Astrocyte of the spinal cord (primary cell): ENCODE results near the gene CEBPZ.

Experiments
- DNase-seq: peaks from one replicate; pipeline ENCODE4 v3.0.0; 2011; ENCODE audit warnings: low read depth, low spot score
- H3K4me3 ChIP-seq: 2 replicates; pipeline ENCODE4 v1.5.1; 2011; ENCODE audit warnings: low read depth, mild to moderate bottlenecking, low read length, moderate library complexity
- in situ Hi-C: cut with HindIII; loops from 2 replicates; pipeline ENCODE4 v1.10.0; 2017; ENCODE audit warnings: low sequenced_read_pairs
- TF ChIP-seq, protein P1 (sequence below): IDR thresholded peaks from 2 replicates; pipeline ENCODE4 v1.5.1; 2012; ENCODE audit warnings: low read depth, mild to moderate bottlenecking, low read length, inconsistent platforms

The CEBPZ gene, protein sequence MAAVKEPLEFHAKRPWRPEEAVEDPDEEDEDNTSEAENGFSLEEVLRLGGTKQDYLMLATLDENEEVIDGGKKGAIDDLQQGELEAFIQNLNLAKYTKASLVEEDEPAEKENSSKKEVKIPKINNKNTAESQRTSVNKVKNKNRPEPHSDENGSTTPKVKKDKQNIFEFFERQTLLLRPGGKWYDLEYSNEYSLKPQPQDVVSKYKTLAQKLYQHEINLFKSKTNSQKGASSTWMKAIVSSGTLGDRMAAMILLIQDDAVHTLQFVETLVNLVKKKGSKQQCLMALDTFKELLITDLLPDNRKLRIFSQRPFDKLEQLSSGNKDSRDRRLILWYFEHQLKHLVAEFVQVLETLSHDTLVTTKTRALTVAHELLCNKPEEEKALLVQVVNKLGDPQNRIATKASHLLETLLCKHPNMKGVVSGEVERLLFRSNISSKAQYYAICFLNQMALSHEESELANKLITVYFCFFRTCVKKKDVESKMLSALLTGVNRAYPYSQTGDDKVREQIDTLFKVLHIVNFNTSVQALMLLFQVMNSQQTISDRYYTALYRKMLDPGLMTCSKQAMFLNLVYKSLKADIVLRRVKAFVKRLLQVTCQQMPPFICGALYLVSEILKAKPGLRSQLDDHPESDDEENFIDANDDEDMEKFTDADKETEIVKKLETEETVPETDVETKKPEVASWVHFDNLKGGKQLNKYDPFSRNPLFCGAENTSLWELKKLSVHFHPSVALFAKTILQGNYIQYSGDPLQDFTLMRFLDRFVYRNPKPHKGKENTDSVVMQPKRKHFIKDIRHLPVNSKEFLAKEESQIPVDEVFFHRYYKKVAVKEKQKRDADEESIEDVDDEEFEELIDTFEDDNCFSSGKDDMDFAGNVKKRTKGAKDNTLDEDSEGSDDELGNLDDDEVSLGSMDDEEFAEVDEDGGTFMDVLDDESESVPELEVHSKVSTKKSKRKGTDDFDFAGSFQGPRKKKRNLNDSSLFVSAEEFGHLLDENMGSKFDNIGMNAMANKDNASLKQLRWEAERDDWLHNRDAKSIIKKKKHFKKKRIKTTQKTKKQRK

DNA sequence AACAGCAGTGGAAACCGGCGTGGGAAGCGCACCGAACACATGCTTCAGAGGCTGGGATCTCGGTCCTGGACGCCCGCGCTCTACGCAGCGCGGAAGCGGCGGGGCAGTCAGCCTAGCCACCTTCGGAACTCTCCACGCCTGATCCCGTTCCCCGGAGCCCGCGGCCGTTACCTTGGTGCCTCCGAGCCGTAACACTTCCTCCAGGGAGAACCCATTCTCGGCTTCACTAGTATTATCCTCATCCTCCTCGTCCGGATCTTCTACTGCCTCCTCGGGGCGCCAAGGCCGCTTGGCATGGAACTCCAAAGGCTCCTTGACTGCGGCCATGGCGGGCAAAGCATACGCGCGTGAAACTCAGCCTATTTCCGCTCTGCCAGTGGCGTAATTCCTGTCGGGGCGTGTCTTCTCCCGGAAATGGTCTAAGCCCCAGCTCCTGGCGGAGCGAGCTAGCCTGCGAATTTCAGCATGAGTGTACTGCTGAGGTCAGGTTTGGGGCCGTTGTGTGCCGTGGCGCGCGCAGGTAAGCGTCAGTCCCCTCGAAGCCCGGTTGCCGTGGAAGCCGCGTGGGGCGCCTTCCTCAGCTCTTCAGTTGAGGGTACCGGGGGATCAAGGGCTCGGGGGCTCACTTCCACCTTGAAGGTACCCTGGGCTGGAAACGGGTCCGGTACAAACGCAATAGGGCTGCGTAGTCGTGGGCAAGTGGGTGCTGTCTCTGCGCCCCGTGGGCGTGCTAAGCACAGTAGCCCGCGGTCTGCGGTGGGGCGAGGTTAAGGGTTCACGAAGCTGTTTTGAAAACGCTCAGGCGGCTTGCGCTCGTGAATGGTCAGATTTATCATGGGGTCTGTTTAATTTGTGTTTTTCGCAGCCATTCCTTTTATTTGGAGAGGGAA is at the start of gene CEBPZ, which contains the start of gene NDUFAF7:
Gene CEBPZ (minus strand): TSS at position 356 of the 890 bp plus-strand sequence. CDS start 29 bp downstream, at position 327.
Gene NDUFAF7 (plus strand): TSS at position 418 of the 890 bp plus-strand sequence. CDS start 48 bp downstream, at position 466.
- H3K4me3 ChIP-seq = peak within 1 kb of the TSS; percentile 91
- DNase-seq = peak; percentile 94
- TF ChIP-seq, protein P1, sequence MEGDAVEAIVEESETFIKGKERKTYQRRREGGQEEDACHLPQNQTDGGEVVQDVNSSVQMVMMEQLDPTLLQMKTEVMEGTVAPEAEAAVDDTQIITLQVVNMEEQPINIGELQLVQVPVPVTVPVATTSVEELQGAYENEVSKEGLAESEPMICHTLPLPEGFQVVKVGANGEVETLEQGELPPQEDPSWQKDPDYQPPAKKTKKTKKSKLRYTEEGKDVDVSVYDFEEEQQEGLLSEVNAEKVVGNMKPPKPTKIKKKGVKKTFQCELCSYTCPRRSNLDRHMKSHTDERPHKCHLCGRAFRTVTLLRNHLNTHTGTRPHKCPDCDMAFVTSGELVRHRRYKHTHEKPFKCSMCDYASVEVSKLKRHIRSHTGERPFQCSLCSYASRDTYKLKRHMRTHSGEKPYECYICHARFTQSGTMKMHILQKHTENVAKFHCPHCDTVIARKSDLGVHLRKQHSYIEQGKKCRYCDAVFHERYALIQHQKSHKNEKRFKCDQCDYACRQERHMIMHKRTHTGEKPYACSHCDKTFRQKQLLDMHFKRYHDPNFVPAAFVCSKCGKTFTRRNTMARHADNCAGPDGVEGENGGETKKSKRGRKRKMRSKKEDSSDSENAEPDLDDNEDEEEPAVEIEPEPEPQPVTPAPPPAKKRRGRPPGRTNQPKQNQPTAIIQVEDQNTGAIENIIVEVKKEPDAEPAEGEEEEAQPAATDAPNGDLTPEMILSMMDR = no peak
- in situ Hi-C loops = no loop called here

DNA sequence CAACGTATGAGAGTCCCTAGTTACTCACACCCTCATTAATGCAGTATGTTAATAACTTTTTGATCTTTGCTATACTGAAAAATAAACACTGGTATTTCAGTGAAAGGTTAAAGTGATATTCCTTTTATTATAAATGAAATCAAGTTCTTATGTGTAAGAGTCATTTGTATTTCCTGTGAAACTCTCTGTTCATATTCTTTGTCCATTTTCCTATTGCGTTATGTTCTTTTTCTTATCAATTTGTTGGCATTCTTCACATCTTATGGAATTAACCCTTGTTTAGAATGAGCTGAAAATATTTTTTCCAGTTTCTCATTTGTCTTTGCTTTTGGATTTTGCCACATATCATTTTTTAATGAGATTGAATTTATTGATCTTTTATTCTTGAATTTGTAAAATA is 44.9 kb upstream of the CEBPZ start:
- in situ Hi-C loops = no loop called here
- TF ChIP-seq, protein P1 = no peak
- no peak overlapping the region for H3K4me3 ChIP-seq
- no peak for DNase-seq

DNA sequence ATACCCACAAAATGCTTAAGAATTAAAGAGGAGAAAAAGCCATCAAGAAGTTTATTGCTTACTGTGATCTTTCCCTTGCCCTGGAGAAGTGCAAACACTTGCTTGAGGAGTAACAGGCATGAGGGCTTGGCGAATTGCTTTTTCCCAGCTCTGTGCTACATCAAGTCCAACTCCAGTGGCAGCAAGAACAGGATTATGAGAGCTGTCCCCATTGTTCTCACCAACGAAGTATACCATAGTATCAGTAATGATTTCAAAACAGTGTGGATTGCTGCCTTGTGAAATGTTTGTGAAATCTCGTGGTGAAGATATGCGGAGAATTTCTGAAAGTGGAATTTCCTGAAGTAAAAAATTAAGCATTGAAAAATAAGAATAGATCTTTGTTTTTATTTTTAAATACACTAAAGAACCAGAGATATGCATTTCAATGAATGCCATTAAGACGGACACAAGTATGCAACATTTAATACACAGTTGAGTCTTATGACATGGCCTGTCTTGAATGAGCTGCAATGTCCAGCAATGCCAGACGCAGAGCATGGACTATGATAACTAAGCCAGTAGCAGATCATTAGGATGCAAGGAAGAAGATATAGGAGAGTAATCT is 43.1 kb upstream of the CEBPZ start:
- in situ Hi-C loops = no loop called here
- H3K4me3 ChIP-seq = no peak overlapping the region
- TF ChIP-seq, protein P1 = no peak
- DNase-seq = no peak

DNA sequence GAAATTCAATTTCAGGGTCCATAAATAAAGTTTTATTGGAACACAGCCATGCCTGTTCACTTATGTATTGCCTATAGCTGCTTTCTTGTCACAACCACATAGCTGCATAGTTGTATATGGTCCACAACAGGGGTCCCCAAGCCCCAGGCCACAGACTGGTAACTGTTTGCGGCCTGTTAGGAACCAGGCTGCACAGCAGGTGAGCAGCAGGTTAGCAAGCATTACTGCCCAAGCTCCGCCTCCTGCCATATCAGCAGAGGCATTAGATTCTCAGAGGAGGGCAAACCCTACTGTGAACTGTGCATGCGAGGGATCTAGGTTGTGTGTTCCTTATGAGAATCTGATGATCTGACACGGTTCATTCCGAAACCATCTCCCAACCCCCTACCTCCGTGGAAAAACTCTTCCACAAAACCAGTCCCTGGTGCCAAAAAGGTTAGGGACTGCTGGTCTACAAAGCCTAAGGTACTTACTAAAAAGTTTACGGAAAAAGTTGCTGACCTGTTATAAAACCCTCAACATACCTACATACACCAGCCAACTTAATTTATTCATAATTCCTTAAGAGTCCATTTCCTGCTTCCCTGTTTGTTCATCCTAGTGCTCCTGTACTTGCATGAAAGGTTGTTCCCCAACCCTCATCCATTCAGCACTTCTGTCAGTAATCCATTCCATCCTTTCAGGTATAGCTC is 40.1 kb upstream of the CEBPZ start:
- no peak for DNase-seq
- TF ChIP-seq, protein P1 = no peak
- no peak overlapping the region for H3K4me3 ChIP-seq
- in situ Hi-C loops = no loop called here

DNA sequence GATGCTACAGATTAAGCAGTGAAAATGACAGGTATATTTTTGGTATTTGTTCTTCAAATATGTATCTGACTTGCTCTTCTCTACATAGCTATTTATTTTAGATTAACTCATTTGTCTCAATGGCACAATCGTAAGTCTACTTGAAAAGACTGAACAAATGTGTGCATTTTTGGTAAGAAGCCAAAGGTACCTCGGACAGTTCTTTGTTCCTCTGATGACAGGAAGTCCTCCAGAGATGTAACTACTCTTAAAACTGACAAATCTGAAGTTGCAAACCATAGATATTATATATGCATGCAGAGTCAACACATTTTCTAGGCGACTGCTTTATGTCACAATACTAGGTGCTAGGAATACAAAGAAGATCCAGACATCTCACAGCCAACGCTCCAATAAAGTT is 36.7 kb upstream of the CEBPZ start:
- no peak for DNase-seq
- H3K4me3 ChIP-seq = no peak overlapping the region
- TF ChIP-seq, protein P1 = no peak
- in situ Hi-C loops = no loop called here
